SK-N-SH (cell line): Measurements from ENCODE around the gene PCDHA13. TPM values are rescaled to one million over a fixed set of nuclear protein-coding genes. Genes with fewer than 3 reads are reported as not detected.
A peak's percentile ranks its signal among the peaks of the same experiment; 100 is the strongest.

ENCODE experiments used
- CTCF ChIA-PET: fragments of 300-600, 350-600 bp; formaldehyde crosslinking; extraction: SDS; loops from one replicate; lab custom pipeline; 2021; lab: Yijun Ruan, JAX
- POLR2A ChIA-PET: fragments of 350-600 bp; sonication (Branson Sonifier 250); formaldehyde crosslinking; extraction: SDS; loops from one replicate; lab custom pipeline; 2020; ENCODE audit warnings: antibody characterized with exemption, inconsistent platforms; lab: Yijun Ruan, JAX
- DNase-seq: peaks from one replicate; pipeline ENCODE4 v3.0.0; 2012
- H2AFZ ChIP-seq: fragments of 200-600 bp; sonication (generic); 2 replicates; pipeline ENCODE4 v1.8.1; 2016; ENCODE audit warnings: antibody characterized with exemption, mild to moderate bottlenecking, low read depth
- H3F3A ChIP-seq: fragments of 200-600 bp; sonication (generic); replicated peaks from 2 replicates; pipeline ENCODE3; 2016; ENCODE audit warnings: antibody characterized with exemption, mild to moderate bottlenecking; ENCODE audit not compliant: insufficient read depth
- H3K27ac ChIP-seq, 2 experiments: fragments of 200-500 bp in 1 of 2; fragments of 200-600 bp in 1 of 2; sonication (Bioruptor generic) in 1 of 2; sonication (generic), shearing (Covaris generic) in 1 of 2; 2 replicates each; pipeline versions ENCODE4 v1.5.1 to v1.6.1; 2014 to 2016; ENCODE audit warnings: low read depth in 2 of 2, inconsistent platforms in 1 of 2, low read length in 1 of 2, mild to moderate bottlenecking in 1 of 2, mixed read lengths in 1 of 2
- H3K27me3 ChIP-seq: fragments of 200-600 bp; sonication (generic), shearing (Covaris generic); 2 replicates; pipeline ENCODE4 v1.6.1; 2016; ENCODE audit warnings: mixed run types; ENCODE audit not compliant: insufficient read depth
- H3K36me3 ChIP-seq, 2 experiments: fragments of 200-500 bp in 1 of 2; fragments of 200-600 bp in 1 of 2; sonication (Bioruptor generic) in 1 of 2; sonication (generic) in 1 of 2; replicated peaks in 1 of 2; 2 replicates each; pipeline versions ENCODE3 to v1.5.1; 2014 to 2016; ENCODE audit warnings: low read length in 1 of 2, mild to moderate bottlenecking in 1 of 2; ENCODE audit not compliant: insufficient read depth in 2 of 2, control insufficient read depth in 1 of 2
- H3K4me1 ChIP-seq, 2 experiments: fragments of 200-500 bp in 1 of 2; fragments of 200-600 bp in 1 of 2; sonication (Bioruptor generic) in 1 of 2; sonication (generic), shearing (Covaris generic) in 1 of 2; 2 replicates each; pipeline versions ENCODE4 v1.5.1 to v1.6.1; 2014 to 2016; ENCODE audit warnings: low read depth in 1 of 2, low read length in 1 of 2, mixed run types in 1 of 2; ENCODE audit not compliant: insufficient read depth in 2 of 2, control insufficient read depth in 1 of 2
- H3K4me2 ChIP-seq: fragments of 200-600 bp; sonication (generic), shearing (Covaris generic); 2 replicates; pipeline ENCODE4 v1.6.1; 2017; ENCODE audit warnings: mixed run types
- H3K4me3 ChIP-seq, 2 experiments: fragments of 200-500 bp in 1 of 2; fragments of 200-600 bp in 1 of 2; sonication (Bioruptor generic) in 1 of 2; sonication (generic), shearing (Covaris generic) in 1 of 2; 2 replicates each; pipeline versions ENCODE4 v1.5.1 to v1.8.1; 2014 to 2016; ENCODE audit warnings: low read depth in 2 of 2, inconsistent platforms in 1 of 2, low read length in 1 of 2, mild to moderate bottlenecking in 1 of 2, mixed read lengths in 1 of 2, moderate library complexity in 1 of 2
- H3K79me2 ChIP-seq: fragments of 200-600 bp; sonication (generic); 2 replicates; pipeline ENCODE4 v1.8.1; 2017; ENCODE audit warnings: mild to moderate bottlenecking; ENCODE audit not compliant: insufficient read depth
- H3K9ac ChIP-seq: fragments of 200-600 bp; sonication (generic); 2 replicates; pipeline ENCODE4 v1.6.1; 2017; ENCODE audit warnings: mixed run types
- H3K9me2 ChIP-seq: fragments of 200-600 bp; sonication (generic); 2 replicates; pipeline ENCODE4 v1.6.1; 2017; ENCODE audit warnings: mixed run types
- H3K9me3 ChIP-seq: fragments of 200-600 bp; sonication (generic); 2 replicates; pipeline ENCODE4 v1.6.1; 2017; ENCODE audit warnings: mixed run types, mild to moderate bottlenecking, moderate library complexity
- H4K20me1 ChIP-seq: fragments of 200-600 bp; sonication (generic); 2 replicates; pipeline ENCODE4 v1.6.1; 2017; ENCODE audit warnings: mild to moderate bottlenecking, mixed run types; ENCODE audit not compliant: insufficient read depth
- CHD2 ChIP-seq: fragments of 150-350 bp; IDR thresholded peaks from 2 replicates; pipeline ENCODE4 v1.6.1; 2018; ENCODE audit warnings: low read length; ENCODE audit not compliant: partially characterized antibody
- CTCF ChIP-seq: fragments of 200-600 bp; sonication (generic); IDR thresholded peaks from 2 replicates; pipeline ENCODE4 v1.6.1; 2017; ENCODE audit warnings: antibody characterized with exemption, mild to moderate bottlenecking, moderate library complexity
- ELF1 ChIP-seq: IDR thresholded peaks from 2 replicates; pipeline ENCODE4 v1.4.0; 2012
- EZH2phosphoT487 ChIP-seq: fragments of 200-600 bp; sonication (generic); IDR thresholded peaks from 2 replicates; pipeline ENCODE4 v1.6.1; 2017; ENCODE audit warnings: low read depth, mixed run types, mild to moderate bottlenecking, antibody characterized with exemption, moderate library complexity, borderline replicate concordance
- FOSL2 ChIP-seq: IDR thresholded peaks from 2 replicates; pipeline ENCODE4 v1.4.0; 2012; ENCODE audit warnings: low read depth, mild to moderate bottlenecking, moderate library complexity, borderline replicate concordance
- FOXM1 ChIP-seq: IDR thresholded peaks from 2 replicates; pipeline ENCODE4 v1.4.0; 2012; ENCODE audit warnings: low read depth, mild to moderate bottlenecking
- GABPA ChIP-seq: IDR thresholded peaks from 2 replicates; pipeline ENCODE4 v1.4.0; 2012; ENCODE audit warnings: low read depth, mild to moderate bottlenecking
- MAX ChIP-seq: IDR thresholded peaks from 2 replicates; pipeline ENCODE4 v1.4.0; 2012; ENCODE audit warnings: low read depth
- MXI1 ChIP-seq: IDR thresholded peaks from 2 replicates; pipeline ENCODE4 v1.6.1; 2012; ENCODE audit warnings: mild to moderate bottlenecking, low read depth, low read length, improper control_type of control experiment
- NRF1 ChIP-seq: IDR thresholded peaks from 2 replicates; pipeline ENCODE4 v1.6.1; 2012; ENCODE audit warnings: low read depth, mild to moderate bottlenecking, low read length
- POLR2AphosphoS5 ChIP-seq: IDR thresholded peaks from 2 replicates; pipeline ENCODE4 v1.6.1; 2012; ENCODE audit warnings: low read depth, low read length
- RAD21 ChIP-seq: IDR thresholded peaks from 2 replicates; pipeline ENCODE4 v1.6.1; 2012; ENCODE audit warnings: mild to moderate bottlenecking, low read length
- REST ChIP-seq: IDR thresholded peaks from 2 replicates; pipeline ENCODE4 v1.6.1; 2012; ENCODE audit warnings: mild to moderate bottlenecking, low read depth, low read length, moderate library complexity
- RXRA ChIP-seq: IDR thresholded peaks from 2 replicates; pipeline ENCODE4 v1.4.0; 2012; ENCODE audit warnings: low read depth, mild to moderate bottlenecking, borderline replicate concordance
- TAF1 ChIP-seq: IDR thresholded peaks from 2 replicates; pipeline ENCODE4 v1.6.1; 2012; ENCODE audit warnings: low read depth, mild to moderate bottlenecking, low read length, moderate library complexity, borderline replicate concordance
- TEAD4 ChIP-seq: IDR thresholded peaks from 2 replicates; pipeline ENCODE4 v1.4.0; 2012; ENCODE audit warnings: mild to moderate bottlenecking, borderline replicate concordance; ENCODE audit not compliant: insufficient read depth
- USF1 ChIP-seq: IDR thresholded peaks from 2 replicates; pipeline ENCODE4 v1.4.0; 2012; ENCODE audit warnings: low read depth, borderline replicate concordance
- USF2 ChIP-seq: fragments of 150-350 bp; IDR thresholded peaks from 2 replicates; pipeline ENCODE4 v1.6.1; 2017; ENCODE audit warnings: antibody characterized with exemption, low read length, low read depth, borderline replicate concordance
- YY1 ChIP-seq: IDR thresholded peaks from 2 replicates; pipeline ENCODE4 v1.4.0; 2012; ENCODE audit warnings: low read depth, mild to moderate bottlenecking
- ZBTB33 ChIP-seq: IDR thresholded peaks from 2 replicates; pipeline ENCODE4 v1.4.0; 2012; ENCODE audit warnings: low read depth, borderline replicate concordance
- WGBS: methylation state at CpG from one replicate; pipeline ENCODE4 v1.1.6; 2017; ENCODE audit warnings: low lambda C conversion rate; 5-methylcytosine and 5-hydroxymethylcytosine counted together
- polyA plus RNA-seq, 3 experiments: library from polyadenylated mRNA; depleted of rRNA; stranded (reverse); fragments of >200 nt; gene quantifications; 2 replicates each; pipeline ENCODE4 v1.2.3, GENCODE V29; 2012

Gene PCDHA13
- polyA plus RNA-seq, 1 of the 3 experiments (the other 2 are of a cell fraction): not detected

GRCh38 chr5:140840978-140841962, 40.7 kb upstream of the PCDHA13 start, which contains the start of gene PCDHA8:
PCDHA8 (plus strand) TSS chr5:140841187; CDS start chr5:140841322, 135 bp downstream.
- H2AFZ ChIP-seq: peak within 1 kb of the TSS; percentile 99
- no peaks in the 10 kb centered on the region for H3F3A ChIP-seq
- no peaks in the 10 kb centered on the region for H3K79me2 ChIP-seq
- H3K4me2 ChIP-seq: peak within 1 kb of the TSS; percentile 97
- no peaks in the 10 kb centered on the region for H4K20me1 ChIP-seq
- ChIA-PET CTCF (interaction anchor here (0.6 to 4.9 kb wide), 95 partner anchors 9 to 778 kb away, joined by 3 to 189 read pairs (median 5); partner anchors contain the start of genes DIAPH1, PCDHA1, PCDHA10 and PCDHA11), POLR2A (interaction anchor here (0.8 to 1.8 kb wide), 7 partner anchors 18 to 210 kb away, joined by 3 to 26 read pairs (median 4); partner anchors contain the start of genes PCDHAC1, PCDHAC2 and PCDHB1)
- no peaks in the 10 kb centered on the region for H3K9me2 ChIP-seq
- 13% methylated on average over 47 of the region's 47 CpGs for WGBS
- peak within 1 kb of the TSS; percentile 66 to 96 for H3K4me3 ChIP-seq
- H3K9ac ChIP-seq: peak within 1 kb of the TSS; percentile 48; the same call in 1 of the 2 replicates
- H3K27ac ChIP-seq: peak within 1 kb of the TSS in 1 of 2 experiments; percentile 50; a peak in 1 of 4 replicates
- H3K36me3 ChIP-seq: no peaks in the 10 kb centered on the region
- no peaks in the 10 kb centered on the region for H3K9me3 ChIP-seq
- H3K4me1 ChIP-seq: no peaks in the 10 kb centered on the region
- H3K27me3 ChIP-seq: no peaks in the 10 kb centered on the region
- DNase-seq: peak; percentile 83
- TF ChIP-seq ELF1: peak; percentile 75
- no peak for TF ChIP-seq USF1
- TF ChIP-seq EZH2phosphoT487: no peak
- peak; percentile 92 for TF ChIP-seq RAD21
- no peak for TF ChIP-seq USF2
- peak; percentile 65 for TF ChIP-seq MXI1
- TF ChIP-seq RXRA: no peak
- peak; percentile 87 for TF ChIP-seq CTCF
- TF ChIP-seq ZBTB33: no peak
- TF ChIP-seq FOSL2: no peak
- TF ChIP-seq CHD2: peak; percentile 27
- TF ChIP-seq YY1: no peak
- no peak for TF ChIP-seq MAX
- TF ChIP-seq FOXM1: no peak
- no peak for TF ChIP-seq NRF1
- TF ChIP-seq TAF1: no peak
- no peak for TF ChIP-seq POLR2AphosphoS5
- peak; percentile 46; the same call in 1 of the 2 replicates for TF ChIP-seq REST
- TF ChIP-seq TEAD4: no peak
- TF ChIP-seq GABPA: no peak
